ENCODE results near the gene NCR3LG1. TPM values are rescaled to one million over a fixed set of nuclear protein-coding genes. Genes with fewer than 3 reads are reported as not detected.
"Not testable (repeated sequence)": the region's sequence is repeated elsewhere in the genome, so short reads cannot be mapped to it uniquely, and the experiment has no call there.

Gene NCR3LG1
- total RNA-seq, 1 experiment from 2014 or later: 11.6 TPM

DNA sequence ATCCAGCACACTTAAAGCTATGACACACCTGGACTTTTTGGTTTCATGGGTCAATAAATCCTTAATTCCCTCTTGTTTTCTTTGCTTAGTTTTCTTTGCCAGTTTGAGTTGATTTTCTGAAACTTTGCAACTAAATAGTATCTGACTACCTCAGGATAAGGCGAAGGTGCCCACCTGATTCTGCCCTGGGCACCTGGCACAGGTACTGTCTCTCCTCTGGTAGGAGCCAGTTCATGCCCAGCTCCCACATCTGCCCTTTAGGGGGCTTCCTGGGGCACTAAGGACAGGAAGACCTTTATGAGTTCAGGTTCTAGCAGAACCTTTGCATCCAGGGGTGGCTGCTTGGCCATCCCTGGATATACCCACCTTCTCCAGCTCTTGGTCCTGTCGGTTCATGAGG lies 56.4 kb downstream of the NCR3LG1 start:
- no peak for DNase-seq (ENCODE audit: extremely low read depth, low read depth)

- DNase-seq (ENCODE audit: extremely low read depth, low read depth): no peak
Measured at GRCh38 chr11:17408641-17409040, 57.0 kb downstream of the NCR3LG1 start.

DNA sequence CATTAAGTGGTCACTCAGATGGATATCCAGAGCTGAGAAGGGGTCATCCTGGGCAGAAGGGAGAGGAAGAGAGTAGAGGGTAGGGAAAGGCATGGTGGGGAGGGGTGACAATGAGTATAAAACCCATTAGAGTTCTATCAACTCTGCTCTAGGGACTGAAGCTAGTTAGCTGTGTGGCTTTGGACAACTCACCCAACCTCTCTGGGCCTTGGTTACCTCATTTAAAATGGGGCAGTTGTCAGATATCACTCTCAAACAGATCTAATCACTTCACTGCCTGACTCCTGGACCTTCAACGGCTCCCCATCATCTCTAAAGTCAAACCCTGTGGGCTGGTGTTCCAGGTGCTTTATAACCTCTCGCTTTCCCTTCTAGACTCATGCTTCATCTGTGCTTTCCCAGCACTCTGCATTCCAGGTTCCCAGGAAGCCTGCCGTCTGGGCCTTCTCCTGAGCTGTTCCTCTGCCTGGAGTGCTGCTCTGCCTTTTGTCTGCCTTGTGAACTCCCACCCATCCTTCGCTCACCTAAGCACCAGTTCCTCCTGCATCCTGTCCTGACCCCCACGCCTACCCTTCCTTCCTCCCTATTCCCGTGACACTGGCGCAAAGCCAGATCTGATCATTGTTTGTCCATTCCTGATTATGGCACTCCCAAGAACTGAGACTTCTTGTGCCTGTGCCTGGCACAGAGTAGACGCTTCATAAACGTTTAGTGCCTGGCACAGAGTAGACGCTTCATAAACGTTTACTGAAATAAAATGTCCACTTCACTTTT lies 59.2 kb downstream of the NCR3LG1 start:
- no peak for DNase-seq (ENCODE audit: extremely low read depth, low read depth)

GRCh38 chr11:17411418-17411817 lies 59.8 kb downstream of the NCR3LG1 start:
- no peak for DNase-seq (ENCODE audit: extremely low read depth, low read depth)

DNA sequence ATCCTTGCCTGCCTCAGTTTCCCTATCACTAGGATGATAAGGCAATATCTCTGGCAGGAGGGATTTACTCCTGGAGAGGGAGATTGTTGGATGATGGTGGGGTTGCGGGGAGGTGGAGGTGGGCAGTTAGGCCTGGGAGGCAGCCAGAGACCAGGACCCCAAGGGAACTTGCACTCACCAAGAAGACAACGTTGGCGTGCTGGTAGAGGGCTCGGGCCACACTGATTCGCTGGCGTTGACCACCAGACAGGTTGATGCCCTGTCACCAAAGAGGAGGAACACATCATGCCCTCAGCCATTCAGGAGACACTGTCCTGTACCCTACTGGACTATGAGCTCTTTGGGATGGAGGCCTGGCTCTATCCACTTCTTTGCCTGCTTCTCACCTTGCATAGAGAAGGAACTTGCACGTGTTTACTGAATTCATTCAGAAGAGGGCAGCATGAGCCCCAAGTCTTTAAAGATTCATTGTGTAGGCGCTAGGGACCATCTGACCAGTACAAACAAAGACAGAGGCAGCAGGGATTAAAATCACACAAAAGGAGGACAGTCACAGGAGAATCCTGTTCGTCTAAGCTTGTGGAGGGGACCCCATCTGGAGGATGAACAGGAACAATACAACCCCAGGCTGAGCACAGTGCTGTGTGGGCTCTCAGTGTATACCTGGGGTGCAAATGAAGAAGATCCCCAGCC lies 61.0 kb downstream of the NCR3LG1 start:
- no peak for DNase-seq (ENCODE audit: extremely low read depth, low read depth)

GRCh38 chr11:17413414-17414316 lies 62.1 kb downstream of the NCR3LG1 start:
- DNase-seq (ENCODE audit: extremely low read depth, low read depth): no peak

DNA sequence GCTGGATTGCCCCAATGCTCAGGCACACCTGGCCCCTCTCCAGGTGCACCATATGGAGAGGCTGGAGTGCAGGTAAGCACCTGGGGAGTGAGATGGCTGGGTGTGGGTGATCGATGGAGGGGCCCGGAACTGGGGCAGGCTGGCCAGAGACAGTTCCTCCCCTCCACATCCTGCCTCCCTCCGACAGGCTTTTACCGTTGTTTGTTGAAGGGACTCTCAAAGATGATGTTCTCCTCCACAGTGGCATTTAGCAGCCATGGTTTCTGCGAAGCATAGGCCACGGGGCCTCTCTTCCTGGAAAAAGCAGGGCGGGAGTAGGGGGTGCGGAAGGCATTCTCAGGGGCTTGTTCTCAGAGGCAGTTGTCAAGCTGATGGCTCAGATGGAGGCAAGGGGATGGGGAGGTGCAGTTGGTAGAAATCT lies 62.7 kb downstream of the NCR3LG1 start:
- DNase-seq (ENCODE audit: extremely low read depth, low read depth): no peak

- DNase-seq (ENCODE audit: extremely low read depth, low read depth): no peak
Measured at GRCh38 chr11:17414992-17415391, 63.4 kb downstream of the NCR3LG1 start.

- no peak for DNase-seq (ENCODE audit: extremely low read depth, low read depth)
Measured at GRCh38 chr11:17415523-17416104, 64.0 kb downstream of the NCR3LG1 start.

GRCh38 chr11:17416492-17416891 lies 64.9 kb downstream of the NCR3LG1 start:
- DNase-seq (ENCODE audit: extremely low read depth, low read depth): no peak

GRCh38 chr11:17418444-17419081 lies 67.0 kb downstream of the NCR3LG1 start:
- DNase-seq (ENCODE audit: extremely low read depth, low read depth): no peak

GRCh38 chr11:17421781-17422180 lies 70.2 kb downstream of the NCR3LG1 start:
- no peak for DNase-seq (ENCODE audit: extremely low read depth, low read depth)

GRCh38 chr11:17423533-17424310 lies 72.1 kb downstream of the NCR3LG1 start:
- DNase-seq (ENCODE audit: extremely low read depth, low read depth): no peak

- DNase-seq (ENCODE audit: extremely low read depth, low read depth): not testable (repeated sequence)
Measured at GRCh38 chr11:17426233-17426632, 74.6 kb downstream of the NCR3LG1 start.

Other genes starting within 250 kb of the NCR3LG1 start
- 29.3 and 37.3 TPM in 2 replicates for gene PIK3C2A, start 143.8 kb upstream of the NCR3LG1 start, total RNA-seq (2014; rRNA removed; shearing (Covaris generic))
- 72.7 and 74.6 TPM in 2 replicates for gene NUCB2, start 75.1 kb upstream of the NCR3LG1 start, total RNA-seq (2014; rRNA removed; shearing (Covaris generic))
- 0.74 and 0.81 TPM in 2 replicates for gene KCNJ11, start 36.9 kb downstream of the NCR3LG1 start, total RNA-seq (2014; rRNA removed; shearing (Covaris generic))
- not detected in 2 replicates for gene ABCC8, start 125.0 kb downstream of the NCR3LG1 start, total RNA-seq (2014; rRNA removed; shearing (Covaris generic))
- gene USH1C, start 192.6 kb downstream of the NCR3LG1 start, total RNA-seq (2014; rRNA removed; shearing (Covaris generic)): 24.6 and 35.4 TPM in 2 replicates
- gene OTOG, start 195.5 kb downstream of the NCR3LG1 start, total RNA-seq (2014; rRNA removed; shearing (Covaris generic)): 0.06 TPM in 1 of 2 replicates, not detected in the other

Data from NCI-H460 (cell line).